ENCODE data around the gene DST.
A peak's percentile ranks its signal among the peaks of the same experiment; 100 is the strongest.
"Not testable (repeated sequence)": the region's sequence is repeated elsewhere in the genome, so short reads cannot be mapped to it uniquely, and the experiment has no call there.

The DST gene

DNA sequence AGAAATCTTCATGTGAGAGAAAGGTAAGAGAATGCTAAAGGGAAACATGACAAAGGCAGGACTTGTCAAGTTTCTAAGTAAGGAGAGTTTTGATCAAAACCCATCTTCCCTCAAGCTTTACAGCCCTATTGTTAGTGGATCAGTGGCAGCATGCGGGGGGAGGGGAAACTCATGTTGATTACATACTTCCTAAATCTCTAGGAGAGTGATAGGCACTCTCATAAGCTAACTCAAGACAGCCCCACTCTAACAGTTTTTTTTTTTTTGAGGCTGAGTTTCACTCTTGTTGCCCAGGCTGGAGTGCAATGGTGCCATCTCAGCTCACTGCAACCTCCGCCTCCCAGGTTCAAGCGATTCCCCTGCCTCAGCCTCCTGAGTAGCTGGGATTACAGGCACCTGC, 18.6 kb upstream of the DST start:
- not testable (repeated sequence) for DNase-seq

DNA sequence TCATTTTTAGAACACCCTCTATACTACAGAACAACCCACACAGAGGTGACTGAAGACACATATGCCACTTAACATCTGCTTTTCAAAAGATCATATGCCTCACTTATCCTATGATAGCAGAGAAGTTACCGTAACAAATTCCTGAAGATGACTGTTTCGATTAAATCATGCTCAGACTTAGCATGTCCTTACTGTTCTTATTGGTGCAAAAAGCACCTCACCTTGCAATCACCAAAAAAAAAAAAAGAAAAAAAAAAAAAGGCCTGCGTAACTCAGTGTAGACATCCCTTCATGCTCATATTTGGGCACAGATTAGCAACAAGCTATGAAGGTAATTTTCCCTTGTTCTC, 17.7 kb upstream of the DST start:
- DNase-seq, result no peak

DNA sequence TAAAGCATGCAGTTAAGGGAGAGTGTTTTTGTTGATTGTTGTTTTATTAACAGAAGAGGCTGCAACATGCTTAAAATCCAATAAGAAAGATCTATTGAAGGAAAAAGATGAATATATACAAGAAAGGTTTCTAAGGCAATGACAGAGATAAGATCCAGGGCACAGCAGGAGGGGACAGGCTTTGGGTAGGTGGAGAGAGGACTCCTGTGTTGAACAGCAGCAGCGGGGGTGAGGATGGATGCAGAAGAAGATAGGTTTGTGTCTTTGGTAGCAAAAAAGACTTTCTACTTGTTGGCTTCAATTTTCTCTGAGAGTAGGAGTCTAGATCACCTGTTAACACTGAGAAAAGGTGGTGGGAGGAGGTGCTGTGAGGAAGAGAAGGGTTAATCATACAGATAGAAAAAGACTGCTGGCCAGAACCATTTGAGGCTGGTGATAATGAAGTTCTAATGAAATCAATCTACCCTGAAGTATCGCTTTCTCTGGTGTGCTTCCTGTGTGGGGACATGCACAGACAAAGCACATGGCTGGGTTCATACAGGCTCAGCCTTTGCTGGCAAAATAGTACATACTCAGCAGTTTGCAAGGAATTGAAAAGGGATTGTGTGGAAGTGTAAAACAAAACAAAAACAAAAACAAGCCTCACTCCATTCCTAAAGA, 17.2 kb upstream of the DST start:
- no peak for DNase-seq

DNA sequence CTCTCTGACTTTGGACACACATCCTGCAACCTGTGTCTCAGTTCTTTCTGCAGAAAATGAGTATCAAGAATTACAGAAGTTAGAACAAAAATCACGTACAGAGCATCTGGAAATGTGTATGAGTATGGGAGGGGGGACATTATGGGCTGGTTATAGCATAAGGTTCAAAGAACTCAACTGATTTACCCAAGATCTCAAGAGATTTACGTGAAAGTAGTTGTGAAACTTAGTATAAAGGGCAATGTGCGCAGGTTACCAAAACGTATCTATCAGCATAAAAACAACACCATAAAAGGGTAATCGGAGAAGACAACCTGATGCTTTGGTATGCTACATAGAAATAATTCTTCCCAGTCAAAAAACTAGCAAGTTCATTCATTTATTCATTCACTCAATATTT, 15.6 kb upstream of the DST start:
- no peak for DNase-seq

DNA sequence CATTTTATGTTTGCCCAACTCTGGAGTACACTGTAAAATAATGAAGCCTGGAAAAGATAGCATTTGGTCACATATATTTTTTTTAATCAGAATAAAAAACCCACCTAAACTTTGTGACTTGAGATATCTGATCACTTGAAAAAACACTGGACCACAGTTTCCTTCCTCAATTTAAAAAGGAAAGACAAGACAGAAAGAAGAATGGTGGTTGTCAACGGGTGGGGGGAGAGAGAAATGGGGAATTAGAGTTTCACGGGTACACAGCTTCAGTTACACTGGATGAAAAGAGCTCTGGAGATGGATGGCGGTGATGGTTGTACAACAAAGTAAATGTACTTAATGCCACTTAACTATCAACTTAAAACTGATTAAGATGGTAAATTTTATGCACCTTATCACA, 14.7 kb upstream of the DST start:
- DNase-seq, result no peak

DNA sequence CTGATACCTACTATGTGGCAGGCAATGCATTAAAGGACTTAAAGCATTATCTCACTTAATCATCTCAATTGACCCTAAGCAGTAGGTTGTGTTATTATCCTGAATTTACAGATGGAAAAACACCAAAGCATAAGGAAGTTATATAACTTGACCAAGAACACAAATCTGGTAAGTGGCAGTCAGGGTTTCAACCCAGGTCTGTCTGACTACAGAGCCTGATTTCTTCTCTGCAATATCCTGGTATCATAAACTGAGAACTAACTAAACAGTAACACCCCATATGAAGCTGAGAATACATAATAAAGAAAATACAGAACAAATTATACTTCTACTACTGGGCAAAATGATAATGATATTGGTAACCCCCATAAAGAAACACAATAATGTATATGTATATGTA, 13.8 kb upstream of the DST start:
- DNase-seq, result no peak

DNA sequence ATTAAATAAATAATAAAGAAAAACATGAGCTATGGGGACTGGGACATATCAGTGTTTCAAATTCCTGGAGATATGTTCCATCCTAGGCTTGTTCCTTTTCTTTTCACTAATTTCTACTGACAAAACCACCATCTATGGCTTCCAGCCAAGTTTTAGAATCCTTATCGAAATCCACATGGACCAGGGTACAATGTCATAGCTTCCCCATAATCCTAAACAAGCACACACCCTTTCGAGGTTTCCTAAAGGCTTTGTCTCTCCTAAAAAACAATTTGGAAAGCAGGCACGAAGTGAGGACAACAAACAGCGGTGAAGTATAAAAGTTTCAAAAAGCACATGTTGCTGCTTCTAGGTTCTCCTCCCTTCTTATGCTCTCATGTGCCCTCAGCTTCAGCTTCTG, 13.3 kb upstream of the DST start:
- DNase-seq, result no peak

DNA sequence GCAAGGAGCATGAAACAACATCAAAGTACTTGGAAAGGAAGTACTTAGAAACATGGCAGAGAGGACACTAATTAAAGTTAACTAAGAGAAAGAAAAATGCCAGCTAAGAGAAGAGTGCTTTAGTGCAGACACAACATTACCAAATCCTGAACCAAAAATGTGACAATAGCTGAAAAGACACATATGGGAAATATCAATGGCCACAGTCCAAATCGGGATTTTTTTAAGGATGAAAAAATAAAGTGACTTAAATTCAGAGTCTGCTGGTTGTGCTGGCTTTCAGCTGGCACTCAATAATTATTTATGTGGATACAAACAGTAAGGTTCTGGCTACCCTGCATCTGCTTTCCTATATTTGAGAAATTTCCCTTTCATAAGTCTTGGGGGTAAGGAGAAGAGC, 12.6 kb upstream of the DST start:
- no peak for DNase-seq

DNA sequence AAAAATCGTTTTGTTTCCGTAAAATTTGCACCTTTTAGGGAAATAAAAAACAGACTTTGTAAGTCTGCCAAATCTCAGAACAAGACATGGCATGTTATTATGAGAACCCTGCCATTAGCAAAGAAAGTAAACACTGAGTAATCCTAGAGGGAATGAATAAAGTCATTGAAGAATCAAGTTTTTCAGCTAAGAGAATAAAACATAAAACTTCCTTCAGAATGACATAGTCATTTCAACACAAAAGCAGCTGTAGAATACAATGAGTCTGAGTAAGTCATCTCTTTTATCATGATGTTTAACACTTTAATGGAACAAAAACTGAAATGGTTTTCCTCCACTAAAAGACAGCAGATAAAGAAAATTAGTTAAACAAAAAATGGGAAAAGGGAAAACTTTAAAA, 10.3 kb upstream of the DST start:
- DNase-seq, result peak; percentile 84

DNA sequence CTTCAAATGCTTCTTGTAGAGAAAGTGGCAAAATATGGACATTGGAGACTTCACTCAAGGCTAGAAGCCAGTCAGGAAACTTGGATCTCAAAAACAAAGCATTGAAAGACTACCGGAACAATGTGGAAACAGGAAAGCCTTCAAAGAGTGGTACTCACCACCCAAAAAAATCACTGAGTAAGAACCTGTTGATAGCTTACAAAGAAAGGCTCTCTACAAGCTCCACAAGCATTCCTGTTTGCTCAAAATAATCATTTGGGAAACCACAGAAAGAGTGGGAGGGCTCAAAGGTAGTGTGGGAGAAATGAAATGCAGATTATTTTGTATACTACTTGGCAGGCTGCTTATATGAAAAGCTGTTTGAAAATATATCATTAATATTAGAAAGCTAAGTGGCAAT, 9.5 kb upstream of the DST start:
- peak; percentile 48 for DNase-seq

DNA sequence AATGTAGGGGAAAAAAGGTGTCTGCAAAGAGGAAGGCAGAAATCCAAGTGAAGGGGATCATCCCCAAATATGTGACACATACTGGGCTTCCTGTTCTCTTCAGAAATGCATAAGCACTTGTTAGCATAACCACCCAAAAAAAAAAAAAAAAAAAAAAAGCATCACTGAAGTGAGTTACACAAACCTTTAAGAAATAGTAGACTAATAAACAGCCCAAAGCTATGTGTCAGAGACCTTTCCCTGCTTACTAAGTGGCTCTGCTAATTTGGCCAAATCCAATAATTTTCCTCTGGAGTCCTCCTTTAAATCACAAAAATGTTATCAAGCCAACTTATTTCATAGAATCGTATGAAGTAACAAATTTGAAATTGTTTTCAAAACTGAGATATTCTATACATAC, 7.5 kb upstream of the DST start:
- no peak for DNase-seq

DNA sequence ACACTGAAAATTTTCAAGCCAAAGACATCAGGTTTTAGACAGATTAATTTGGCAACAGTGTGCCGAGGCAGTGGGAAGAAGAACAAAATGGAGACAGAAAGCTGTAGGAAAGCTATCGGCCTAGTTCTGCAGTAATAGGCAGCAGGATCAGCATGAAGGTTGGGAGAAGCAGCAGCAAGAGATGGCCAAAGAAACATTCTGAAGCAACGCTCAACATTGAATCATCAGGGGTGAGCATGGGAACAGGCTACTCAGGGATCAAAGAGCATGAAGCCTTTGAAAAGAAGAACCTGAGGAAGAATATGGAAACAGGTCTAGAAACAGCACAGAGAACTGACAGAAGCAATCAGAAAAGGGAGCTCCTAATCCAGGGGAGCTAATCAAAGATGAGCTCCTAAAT, 7.1 kb upstream of the DST start:
- no peak for DNase-seq

DNA sequence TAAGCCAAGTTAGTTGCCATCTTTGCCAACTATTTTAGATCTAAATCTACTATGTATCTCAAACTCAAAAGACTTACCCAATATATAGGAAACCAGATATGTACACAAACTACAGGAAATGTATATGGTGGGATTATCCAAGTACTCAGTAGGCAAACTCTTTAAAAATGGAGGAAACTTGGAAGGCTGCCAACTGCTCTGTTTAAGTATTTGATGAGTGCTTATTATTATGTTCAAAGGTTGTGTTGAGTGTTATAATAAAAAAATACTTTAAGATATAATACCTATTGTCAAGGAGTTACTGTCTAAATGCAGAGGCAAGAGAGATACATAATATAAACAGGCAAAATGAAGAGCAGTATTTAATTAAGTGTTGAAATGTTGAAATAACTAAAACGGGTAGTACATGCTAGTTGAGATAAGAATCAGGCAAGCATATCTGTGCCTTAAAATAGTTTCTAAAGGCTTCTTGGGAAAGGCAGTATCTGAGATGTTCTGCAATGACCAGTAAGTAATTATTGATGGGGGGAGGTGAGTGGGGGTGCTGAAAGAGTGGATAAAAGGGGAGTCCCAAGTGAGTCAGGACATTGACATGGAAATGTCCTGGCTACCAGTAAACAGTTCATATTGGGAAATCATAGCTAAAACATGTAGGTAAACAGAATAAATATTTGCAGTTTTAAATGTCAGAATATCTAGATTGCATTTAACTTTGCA, 6.5 kb upstream of the DST start:
- DNase-seq, result peak; percentile 92

DNA sequence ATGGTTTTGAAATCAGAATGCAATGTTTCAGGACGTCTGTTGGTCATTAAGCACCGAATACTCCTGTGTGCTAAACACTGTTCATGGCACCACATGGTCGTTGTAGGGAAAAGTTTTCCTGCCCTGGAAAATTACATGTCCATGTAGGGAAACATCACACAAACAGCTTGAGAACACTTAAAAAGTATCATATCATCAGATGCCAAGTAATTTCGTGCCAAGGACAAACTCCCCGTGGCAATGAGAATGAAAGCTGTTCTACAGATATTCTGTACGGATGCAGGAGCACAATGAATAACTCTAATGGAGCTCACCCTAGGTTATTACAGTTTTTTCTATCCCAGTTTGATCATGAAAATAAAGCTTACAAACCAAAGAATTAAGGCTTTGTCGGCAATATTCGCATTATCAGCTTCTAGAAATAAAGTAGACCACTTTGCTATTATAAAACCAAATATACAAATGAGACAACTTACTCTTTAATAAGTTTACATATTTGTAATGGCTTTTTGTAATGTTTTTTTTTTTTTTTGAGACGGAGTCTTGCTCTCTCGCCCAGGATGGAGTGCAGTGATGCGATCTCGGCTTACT, 4.6 kb upstream of the DST start:
- peak; percentile 13 for DNase-seq

DNA sequence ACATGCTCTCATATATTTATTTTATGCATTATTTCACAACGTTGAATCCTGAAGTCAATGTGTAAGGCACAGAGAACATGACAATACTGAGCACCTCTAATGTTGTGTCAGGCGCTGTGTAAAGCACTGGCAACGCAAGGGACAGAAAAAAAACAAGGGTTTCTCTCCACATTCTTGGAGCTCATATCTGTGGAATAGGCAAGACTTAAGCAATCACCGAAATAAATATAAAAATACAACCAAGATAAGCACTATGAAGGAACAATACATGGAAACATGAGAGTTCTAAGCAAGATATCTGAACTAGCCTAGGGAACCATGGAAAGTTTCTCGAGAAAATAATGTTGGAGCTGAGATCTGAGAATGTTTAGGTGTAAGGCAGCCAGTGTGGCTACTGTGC, 1.7 kb upstream of the DST start:
- no peak for DNase-seq

DNA sequence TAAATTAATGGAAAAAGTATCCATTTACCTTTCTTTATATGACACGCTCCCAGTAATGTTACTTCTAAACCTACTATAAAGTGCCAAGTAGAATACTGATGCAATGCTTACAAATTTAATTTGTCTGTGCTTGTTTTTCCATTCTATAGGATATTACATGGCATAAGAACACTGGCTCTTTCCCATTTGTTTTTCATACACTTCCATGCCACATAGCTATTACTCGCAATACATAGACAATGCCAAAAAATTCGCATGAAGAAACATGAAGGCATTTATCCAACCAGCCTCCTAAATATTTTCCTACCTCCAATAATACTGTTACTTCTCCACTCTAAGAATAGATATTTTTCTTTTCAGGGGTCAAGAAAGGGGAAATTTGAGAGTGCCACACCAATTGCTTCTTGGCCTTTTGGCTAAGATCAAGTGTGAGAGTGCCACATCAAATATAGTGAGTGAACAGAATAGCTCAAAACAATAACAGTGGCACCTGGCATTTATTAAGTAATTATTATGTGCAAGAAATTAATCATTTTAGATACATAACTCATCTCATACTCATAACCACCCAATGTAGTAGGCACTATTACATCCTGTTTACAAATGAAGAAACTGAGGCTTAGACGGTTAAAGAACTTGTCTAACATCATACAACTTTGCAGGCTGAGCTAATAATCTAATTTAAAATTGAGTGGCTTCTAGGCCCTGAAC, 845 bp upstream of the DST start:
- DNase-seq, result no peak

DNA sequence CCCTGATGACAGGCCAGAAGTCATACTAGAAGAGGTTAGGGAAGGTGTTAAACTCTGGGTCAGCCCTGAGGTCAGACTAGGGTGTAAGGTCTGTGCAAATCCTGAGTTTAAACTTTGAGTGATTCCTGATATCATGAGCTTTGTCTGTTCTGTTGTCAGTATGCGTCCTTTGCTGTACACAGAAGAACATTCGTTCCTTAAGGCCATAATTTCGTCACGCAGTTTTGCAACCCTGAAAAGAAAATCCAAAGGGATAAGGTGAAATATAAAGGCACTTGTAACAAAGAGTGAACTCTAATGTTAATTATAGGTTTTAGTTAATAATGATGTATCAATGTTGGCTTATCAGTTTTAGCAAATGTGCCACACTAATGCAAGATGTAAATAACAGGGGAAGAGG, 2.3 kb downstream of the DST start:
- DNase-seq, result no peak

DNA sequence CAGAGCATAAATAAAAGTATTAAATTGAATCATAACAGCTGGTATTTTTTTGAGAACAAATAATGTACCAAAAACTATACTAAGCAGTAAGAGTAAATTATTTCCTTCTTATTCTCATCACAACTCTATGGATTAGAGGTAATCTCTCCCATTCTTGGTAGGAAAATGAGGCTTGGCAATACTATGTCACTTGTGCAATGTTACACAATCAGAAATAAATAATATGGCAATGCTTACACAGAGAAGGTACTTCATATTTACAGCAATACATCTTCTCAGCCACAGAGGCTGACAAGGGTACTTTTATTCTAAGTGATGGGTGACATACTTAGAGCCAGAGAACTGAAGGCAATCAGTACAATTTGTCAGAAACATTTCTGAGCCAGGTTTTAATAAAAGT, 3.9 kb downstream of the DST start:
- peak; percentile 89 for DNase-seq

DNA sequence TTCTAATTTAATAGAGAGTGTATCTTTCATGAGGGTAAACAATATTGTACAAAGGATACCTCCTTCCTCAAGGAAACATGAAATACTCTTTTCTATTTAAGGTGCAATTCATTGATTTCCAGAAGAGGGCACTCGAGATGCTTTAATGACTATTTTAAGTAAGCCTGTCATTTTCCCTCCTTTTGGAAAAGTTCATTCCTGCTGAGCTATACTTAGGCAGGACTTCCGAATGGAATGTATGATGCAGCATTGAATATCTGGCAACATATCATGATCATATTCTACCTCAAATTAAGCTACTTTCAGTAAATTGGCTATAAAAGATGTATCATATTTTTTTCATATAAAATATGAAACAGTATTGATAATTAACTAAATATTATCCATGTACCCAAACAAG, 5.0 kb downstream of the DST start:
- DNase-seq, result peak; percentile 66

DNA sequence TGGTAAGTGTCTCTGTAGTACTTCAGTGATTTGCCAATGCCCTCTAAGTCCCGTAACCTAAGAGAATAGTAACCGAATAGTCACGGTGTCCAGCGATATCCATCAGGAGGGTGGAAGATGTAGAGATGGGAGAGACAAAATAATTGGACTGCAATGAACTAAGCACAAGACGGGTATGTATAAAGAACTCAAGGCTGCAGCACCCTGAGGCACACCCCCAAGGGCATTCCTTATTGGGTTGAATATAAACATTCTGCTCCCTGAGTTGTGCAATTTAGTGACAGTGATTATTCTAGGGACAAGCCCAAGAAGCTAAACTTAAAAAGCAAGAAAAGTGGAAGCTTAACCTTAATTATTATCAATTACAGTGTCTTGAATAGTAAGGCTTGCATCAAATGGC, 14.6 kb downstream of the DST start:
- no peak for DNase-seq

DNA sequence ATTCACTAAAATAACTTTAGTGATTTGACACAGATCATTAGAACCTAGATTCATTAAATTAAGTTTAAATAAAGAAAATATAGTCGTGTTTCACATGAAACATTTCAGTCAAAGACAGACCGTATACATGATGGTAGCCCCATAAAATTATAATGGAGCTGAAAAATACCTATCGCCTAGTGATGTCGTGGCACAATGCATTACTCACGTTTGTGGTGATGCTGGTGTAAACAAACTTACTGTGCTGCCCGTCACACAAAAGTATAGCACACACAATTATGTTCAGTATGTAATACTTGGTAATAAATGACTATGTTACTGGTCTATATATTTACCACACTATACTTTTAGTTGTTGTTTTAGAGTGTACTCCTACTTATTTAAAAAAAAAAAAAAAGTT, 17.3 kb downstream of the DST start:
- DNase-seq, result no peak

DNA sequence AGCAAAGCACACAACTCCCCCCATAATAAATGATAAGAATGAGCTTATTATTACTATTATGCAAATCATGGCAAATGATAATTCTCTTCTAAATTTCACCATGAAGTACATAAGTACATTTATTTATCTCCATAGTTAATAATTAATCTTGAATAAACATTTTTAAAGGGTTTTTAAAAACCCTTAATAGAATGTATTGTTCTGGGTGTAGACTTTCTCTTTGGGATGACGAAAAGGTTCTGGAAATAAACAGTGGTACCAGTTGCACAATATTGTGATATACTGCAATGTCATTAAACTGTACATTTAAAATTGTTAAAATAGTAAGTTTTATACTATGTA, 18.0 kb downstream of the DST start:
- DNase-seq, result no peak

DNA sequence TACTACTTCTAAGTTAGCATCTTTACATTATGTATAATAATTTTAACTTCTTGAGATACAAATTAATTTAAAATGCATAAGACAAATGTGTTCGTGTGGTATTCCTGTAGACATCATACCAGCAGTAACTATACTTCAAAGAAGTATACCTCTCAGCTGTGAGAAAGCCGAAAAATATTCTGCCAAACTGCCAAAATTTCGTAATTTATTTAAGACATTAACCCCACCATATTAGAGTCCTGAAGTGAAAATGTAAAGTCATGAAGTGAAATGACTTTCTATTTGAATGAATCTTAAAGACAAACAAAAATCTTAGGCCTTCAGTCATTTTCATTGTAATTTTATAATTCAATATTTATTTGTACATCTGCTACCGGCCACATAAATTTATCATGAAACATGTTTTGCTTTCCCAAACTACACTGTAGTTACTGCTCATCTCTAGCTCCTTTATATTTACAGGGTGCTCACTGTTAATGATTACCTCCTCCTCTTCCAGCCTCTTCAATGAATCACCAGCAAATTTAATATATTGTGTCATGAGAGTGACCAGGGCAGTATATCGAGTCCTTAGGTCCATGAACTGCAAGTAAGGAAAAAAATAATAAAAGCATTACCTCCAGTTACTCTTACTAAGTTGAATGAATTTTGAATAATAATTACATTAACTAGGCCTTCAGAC, 18.5 kb downstream of the DST start:
- DNase-seq, result no peak

Data from DMS79 treated with DMSO at 0.1 percent for 48 hours (cell line).